HG03469 (cell line): ENCODE measurements around the gene TP73.

Experiments used
- ATAC-seq: cut with Tn5 transposase; IDR thresholded peaks from one replicate; pipeline ENCODE4 v1.9.1; 2021; ENCODE audit warnings: mild to moderate bottlenecking, moderate library complexity, moderate number of reproducible peaks; ENCODE audit not compliant: unreplicated experiment

The TP73 gene

GRCh38 chr1:3703786-3704371, 51.6 kb downstream of the TP73 start:
- ATAC-seq: no peak

- ATAC-seq: no peak
These were observed 53.1 kb downstream of the TP73 start for GRCh38 chr1:3705341-3705950.

GRCh38 chr1:3706651-3707297, 54.5 kb downstream of the TP73 start:
- no peak for ATAC-seq

- ATAC-seq: no peak
These were observed 55.1 kb downstream of the TP73 start for GRCh38 chr1:3707298-3707938.

- no peak for ATAC-seq
These were observed 55.6 kb downstream of the TP73 start for GRCh38 chr1:3707939-3708328.

GRCh38 chr1:3708791-3709190, 56.5 kb downstream of the TP73 start:
- no peak for ATAC-seq

GRCh38 chr1:3710251-3710650, 57.9 kb downstream of the TP73 start:
- ATAC-seq: no peak

- ATAC-seq: no peak
These were observed 59.1 kb downstream of the TP73 start for GRCh38 chr1:3711381-3711779.

GRCh38 chr1:3711780-3712451, 59.6 kb downstream of the TP73 start:
- no peak for ATAC-seq

- ATAC-seq: no peak
These were observed 60.5 kb downstream of the TP73 start for GRCh38 chr1:3712573-3713535.

GRCh38 chr1:3713840-3714239, 61.5 kb downstream of the TP73 start:
- ATAC-seq: no peak

- ATAC-seq: no peak
These were observed 62.0 kb downstream of the TP73 start for GRCh38 chr1:3714284-3714741.

- no peak for ATAC-seq
These were observed 62.5 kb downstream of the TP73 start for GRCh38 chr1:3714814-3715213.

- ATAC-seq: no peak
These were observed 64.0 kb downstream of the TP73 start for GRCh38 chr1:3716351-3716750.

- ATAC-seq: no peak
These were observed 64.9 kb downstream of the TP73 start for GRCh38 chr1:3717041-3717714.

GRCh38 chr1:3717715-3718601, 65.6 kb downstream of the TP73 start:
- no peak for ATAC-seq

- ATAC-seq: no peak
These were observed 66.4 kb downstream of the TP73 start for GRCh38 chr1:3718764-3719163.

GRCh38 chr1:3721955-3722465, 69.7 kb downstream of the TP73 start:
- ATAC-seq: no peak
